HCT116 (cell line): ENCODE results near the gene SYDE1.
A peak's percentile ranks its signal among the peaks of the same experiment; 100 is the strongest.

Source experiments
- ATF3 ChIP-seq: IDR thresholded peaks from 2 replicates; pipeline ENCODE4 v1.6.1; 2012
- CTCF ChIP-seq, 3 experiments: fragments of 200-600 bp in 1 of 3; sonication (generic) in 1 of 3; IDR thresholded peaks in 2 of 3; conservative IDR thresholded peaks in 1 of 3; 2 replicates each; pipeline ENCODE4 v1.5.1; 2012 to 2017; ENCODE audit warnings: low read depth in 2 of 3, low read length in 2 of 3, antibody characterized with exemption in 1 of 3, borderline replicate concordance in 1 of 3, control low read depth in 1 of 3, mild to moderate bottlenecking in 1 of 3, mixed read lengths in 1 of 3, mixed run types in 1 of 3, moderate library complexity in 1 of 3; ENCODE audit not compliant: insufficient read depth in 1 of 3
- EGR1 ChIP-seq: IDR thresholded peaks from 2 replicates; pipeline ENCODE4 v1.6.1; 2012; ENCODE audit warnings: low read depth
- EZH2 ChIP-seq: fragments of 200-600 bp; sonication (generic); IDR thresholded peaks from 2 replicates; pipeline ENCODE4 v1.6.1; 2017; ENCODE audit warnings: antibody characterized with exemption, mixed run types
- FOSL1 ChIP-seq: IDR thresholded peaks from 2 replicates; pipeline ENCODE4 v1.6.1; 2012; ENCODE audit warnings: low read depth
- POLR2A ChIP-seq: IDR thresholded peaks from 2 replicates; pipeline ENCODE4 v1.7.0; 2011; ENCODE audit warnings: borderline replicate concordance; ENCODE audit not compliant: insufficient read depth, insufficient read length; ENCODE audit errors: extremely low read depth
- POLR2AphosphoS5 ChIP-seq: IDR thresholded peaks from 2 replicates; pipeline ENCODE4 v1.6.1; 2011; ENCODE audit warnings: mild to moderate bottlenecking, low read depth, low read length, moderate library complexity
- RAD21 ChIP-seq: IDR thresholded peaks from 2 replicates; pipeline ENCODE4 v1.6.1; 2012; ENCODE audit warnings: low read depth, mild to moderate bottlenecking
- REST ChIP-seq: IDR thresholded peaks from 2 replicates; pipeline ENCODE4 v1.6.1; 2012; ENCODE audit warnings: low read depth
- ZFX ChIP-seq: fragments of 450-650 bp; IDR thresholded peaks from 2 replicates; pipeline ENCODE4 v1.6.1; 2017
- ZNF274 ChIP-seq: fragments of 200-500 bp; sonication (Bioruptor generic); IDR thresholded peaks from 2 replicates; pipeline ENCODE4 v1.6.1; 2014; ENCODE audit warnings: mild to moderate bottlenecking, low read depth, low read length, inconsistent platforms

GRCh38 chr19:15101479-15102082 lies 5.6 kb upstream of the SYDE1 start:
- TF ChIP-seq CTCF (IDR thresholded peaks at IDR 0.05 in 2 of 3, conservative IDR thresholded peaks at IDR 0.05 in 1 of 3; ENCODE audit: borderline replicate concordance in 1 of 3, insufficient read depth in 1 of 3, low read depth in 2 of 3, low read length in 2 of 3) (peak; percentile 56 to 83 (median 80)), ATF3 (no peak), REST (no peak), EGR1 (no peak), ZNF274 (no peak), EZH2 (no peak), POLR2A (no peak), RAD21 (peak; percentile 68), FOSL1 (no peak), POLR2AphosphoS5 (no peak), ZFX (no peak)
